CD4-positive, CD25-positive, alpha-beta regulatory T cell (primary cell): ENCODE measurements around the gene KNDC1. TPM values are rescaled to one million over a fixed set of nuclear protein-coding genes. Genes with fewer than 3 reads are reported as not detected.
A peak's percentile ranks its signal among the peaks of the same experiment; 100 is the strongest.

Source experiments
- ATAC-seq, 2 donors: fragments of 150-1000 bp; cut with Tn5 transposase; one replicate each; pipeline ENCODE4 v1.10.0; 2021; ENCODE audit warnings: low read depth in 2 of 2, moderate number of reproducible peaks in 2 of 2, moderate library complexity in 1 of 2
- DNase-seq, 3 donors: peaks; one replicate each; pipeline versions ENCODE4 v3.0.0 to v3.0.0-alpha.2; 2012 to 2022; ENCODE audit warnings: mixed read lengths in 1 of 3
- H3K27ac ChIP-seq: one replicate; pipeline ENCODE4 v1.7.0; 2013; ENCODE audit warnings: mild to moderate bottlenecking, low read length; ENCODE audit not compliant: insufficient read depth, poor library complexity, severe bottlenecking
- H3K27me3 ChIP-seq: one replicate; pipeline ENCODE4 v1.7.0; 2013; ENCODE audit warnings: low read length; ENCODE audit not compliant: control insufficient read depth, insufficient read depth
- H3K36me3 ChIP-seq: one replicate; pipeline ENCODE4 v1.7.0; 2013; ENCODE audit warnings: mild to moderate bottlenecking, low read length, moderate library complexity; ENCODE audit not compliant: control insufficient read depth, insufficient read depth
- H3K4me1 ChIP-seq: 2 replicates; pipeline ENCODE4 v1.7.0; 2013; ENCODE audit warnings: mild to moderate bottlenecking, low read length; ENCODE audit not compliant: insufficient read depth, control insufficient read depth, poor library complexity, severe bottlenecking
- H3K4me3 ChIP-seq: one replicate; pipeline ENCODE4 v1.7.0; 2013; ENCODE audit warnings: low read depth, mild to moderate bottlenecking, low read length, moderate library complexity
- H3K9me3 ChIP-seq, 2 experiments: 1 replicate in 1 of 2; 2 replicates in 1 of 2; pipeline ENCODE4 v1.7.0; 2013; ENCODE audit warnings: low read length in 2 of 2, mild to moderate bottlenecking in 1 of 2, moderate library complexity in 1 of 2; ENCODE audit not compliant: control insufficient read depth in 2 of 2
- H3K27ac Mint-ChIP-seq, 3 donors: one replicate each; pipeline ENCODE4 v1.8.0; 2020 to 2022; ENCODE audit warnings: mild to moderate bottlenecking in 3 of 3, mixed read lengths in 3 of 3, moderate library complexity in 2 of 3
- H3K27me3 Mint-ChIP-seq: one replicate; pipeline ENCODE4 v1.8.0; 2022; ENCODE audit warnings: mild to moderate bottlenecking, mixed read lengths
- H3K36me3 Mint-ChIP-seq: one replicate; pipeline ENCODE4 v1.8.0; 2020; ENCODE audit warnings: mixed read lengths
- H3K4me1 Mint-ChIP-seq, 4 donors: one replicate each; pipeline ENCODE4 v1.8.0; 2020 to 2022; ENCODE audit warnings: mixed read lengths in 4 of 4, mild to moderate bottlenecking in 1 of 4
- H3K4me3 Mint-ChIP-seq, 4 donors: one replicate each; pipeline ENCODE4 v1.8.0; 2020 to 2022; ENCODE audit warnings: mild to moderate bottlenecking in 4 of 4, mixed read lengths in 4 of 4, moderate library complexity in 3 of 4
- H3K9me3 Mint-ChIP-seq, 7 donors: one replicate each; pipeline ENCODE4 v1.8.0; 2020 to 2022; ENCODE audit warnings: mixed read lengths in 7 of 7, mild to moderate bottlenecking in 3 of 7, moderate library complexity in 2 of 7
- polyA plus RNA-seq, 4 donors: library from polyadenylated mRNA; unstranded; fragments of 300-500 nt; fragmentation: Illumina TruSeq; gene quantifications; one replicate each; pipeline ENCODE4 v1.2.3, GENCODE V29; 2021
- total RNA-seq: library from RNA; stranded (reverse); gene quantifications from one replicate; pipeline ENCODE4 v1.2.3, GENCODE V29; 2022

KNDC1 gene
- total and polyA plus RNA-seq, 5 donors from 2014 or later: 1.1 TPM; not detected in 4

GRCh38 chr10:133157662-133158436 is 2.2 kb upstream of the KNDC1 start:
- H3K4me1 ChIP-seq: peaks cover 5% of the 10 kb centered on the region
- H3K27ac Mint-ChIP-seq: no peak overlapping the region
- no peak overlapping the region for H3K4me3 ChIP-seq
- DNase-seq (no peak), ATAC-seq (no peak)
- H3K4me1 Mint-ChIP-seq: peaks cover 0 to 3% (median 0%) of the 10 kb centered on the region in 4 donors
- H3K4me3 Mint-ChIP-seq: peak overlapping the region in 1 of 4 donors; percentile 1
- H3K9me3 ChIP-seq: no peaks in the 10 kb centered on the region
- H3K27me3 Mint-ChIP-seq: no peaks in the 10 kb centered on the region
- no peak overlapping the region for H3K27ac ChIP-seq
- no peaks in the 10 kb centered on the region for H3K36me3 ChIP-seq
- no peaks in the 10 kb centered on the region for H3K36me3 Mint-ChIP-seq
- H3K9me3 Mint-ChIP-seq: peaks cover 0 to 6% (median 0%) of the 10 kb centered on the region in 7 donors
- no peaks in the 10 kb centered on the region for H3K27me3 ChIP-seq

- Histone ChIP-seq H3K27me3 (no peaks in the 10 kb centered on the region), H3K4me3 (no peak overlapping the region), H3K27ac (no peak overlapping the region), H3K4me1 (peaks cover 5% of the 10 kb centered on the region), H3K36me3 (no peaks in the 10 kb centered on the region), H3K9me3 (no peaks in the 10 kb centered on the region)
- H3K9me3 Mint-ChIP-seq: peaks cover 0 to 6% (median 0%) of the 10 kb centered on the region in 7 donors
- H3K4me1 Mint-ChIP-seq: peaks cover 0 to 3% (median 0%) of the 10 kb centered on the region in 4 donors
- no peak overlapping the region for H3K27ac Mint-ChIP-seq
- H3K4me3 Mint-ChIP-seq: no peak overlapping the region
- no peaks in the 10 kb centered on the region for H3K27me3 Mint-ChIP-seq
- H3K36me3 Mint-ChIP-seq: no peaks in the 10 kb centered on the region
- ATAC-seq: no peak
- no peak for DNase-seq
Measured at GRCh38 chr10:133158437-133158755, 1.6 kb upstream of the KNDC1 start.

- peak overlapping the region in 1 of 4 donors; percentile 59 for H3K4me3 Mint-ChIP-seq
- no peak overlapping the region for H3K27ac ChIP-seq
- H3K4me1 Mint-ChIP-seq: peaks cover 0 to 3% (median 0%) of the 10 kb centered on the region in 4 donors
- H3K4me1 ChIP-seq: peaks cover 5% of the 10 kb centered on the region
- H3K27ac Mint-ChIP-seq: no peak overlapping the region
- peaks cover 0 to 6% (median 0%) of the 10 kb centered on the region in 7 donors for H3K9me3 Mint-ChIP-seq
- H3K4me3 ChIP-seq: no peak overlapping the region
- no peaks in the 10 kb centered on the region for H3K36me3 Mint-ChIP-seq
- no peaks in the 10 kb centered on the region for H3K27me3 ChIP-seq
- H3K27me3 Mint-ChIP-seq: no peaks in the 10 kb centered on the region
- H3K9me3 ChIP-seq: no peaks in the 10 kb centered on the region
- H3K36me3 ChIP-seq: no peaks in the 10 kb centered on the region
- ATAC-seq (peak in 1 of 2 donors; percentile 6), DNase-seq (no peak)
Measured at GRCh38 chr10:133158756-133159610, 1.0 kb upstream of the KNDC1 start.

- Mint-ChIP-seq H3K36me3 (no peaks in the 10 kb centered on the region), H3K4me1 (peaks cover 0 to 3% (median 0%) of the 10 kb centered on the region in 4 donors), H3K27me3 (no peaks in the 10 kb centered on the region), H3K9me3 (peaks cover 0 to 2% (median 0%) of the 10 kb centered on the region in 7 donors), H3K4me3 (no peak overlapping the region), H3K27ac (no peak overlapping the region)
- H3K27me3 ChIP-seq: no peaks in the 10 kb centered on the region
- H3K4me3 ChIP-seq: no peak overlapping the region
- peaks cover 5% of the 10 kb centered on the region for H3K4me1 ChIP-seq
- DNase-seq (no peak), ATAC-seq (no peak)
- no peaks in the 10 kb centered on the region for H3K9me3 ChIP-seq
- H3K36me3 ChIP-seq: no peaks in the 10 kb centered on the region
- no peak overlapping the region for H3K27ac ChIP-seq
Measured at GRCh38 chr10:133159611-133159949, 439 bp upstream of the KNDC1 start.

GRCh38 chr10:133160826-133161471 is 930 bp downstream of the KNDC1 start:
- H3K27me3 Mint-ChIP-seq: no peaks in the 10 kb centered on the region
- ATAC-seq (no peak), DNase-seq (no peak)
- peaks cover 0 to 3% (median 0%) of the 10 kb centered on the region in 4 donors for H3K4me1 Mint-ChIP-seq
- Histone ChIP-seq H3K27me3 (no peaks in the 10 kb centered on the region), H3K9me3 (no peaks in the 10 kb centered on the region), H3K4me1 (peaks cover 5% of the 10 kb centered on the region), H3K4me3 (no peak overlapping the region), H3K36me3 (no peaks in the 10 kb centered on the region), H3K27ac (no peak overlapping the region)
- H3K36me3 Mint-ChIP-seq: no peaks in the 10 kb centered on the region
- H3K27ac Mint-ChIP-seq: no peak overlapping the region
- H3K4me3 Mint-ChIP-seq: peak overlapping the region in 2 of 4 donors; percentile 7 to 33
- no peaks in the 10 kb centered on the region for H3K9me3 Mint-ChIP-seq

GRCh38 chr10:133161486-133162109 is 1.6 kb downstream of the KNDC1 start:
- ATAC-seq (no peak), DNase-seq (no peak)
- Mint-ChIP-seq H3K9me3 (peaks cover 0 to 3% (median 0%) of the 10 kb centered on the region in 7 donors), H3K4me3 (no peak overlapping the region), H3K27me3 (no peaks in the 10 kb centered on the region), H3K36me3 (no peaks in the 10 kb centered on the region), H3K4me1 (peaks cover 0 to 3% (median 0%) of the 10 kb centered on the region in 4 donors), H3K27ac (no peak overlapping the region)
- no peak overlapping the region for H3K4me3 ChIP-seq
- no peaks in the 10 kb centered on the region for H3K9me3 ChIP-seq
- H3K4me1 ChIP-seq: peaks cover 5% of the 10 kb centered on the region
- no peak overlapping the region for H3K27ac ChIP-seq
- H3K27me3 ChIP-seq: no peaks in the 10 kb centered on the region
- H3K36me3 ChIP-seq: no peaks in the 10 kb centered on the region

- peaks cover 0 to 4% (median 0%) of the 10 kb centered on the region in 7 donors for H3K9me3 Mint-ChIP-seq
- no peaks in the 10 kb centered on the region for H3K36me3 Mint-ChIP-seq
- Histone ChIP-seq H3K27ac (no peak overlapping the region), H3K36me3 (no peaks in the 10 kb centered on the region), H3K27me3 (no peaks in the 10 kb centered on the region), H3K4me3 (no peak overlapping the region), H3K4me1 (peaks cover 5% of the 10 kb centered on the region), H3K9me3 (no peaks in the 10 kb centered on the region)
- no peak overlapping the region for H3K27ac Mint-ChIP-seq
- no peak for DNase-seq
- H3K27me3 Mint-ChIP-seq: no peaks in the 10 kb centered on the region
- H3K4me1 Mint-ChIP-seq: peaks cover 0 to 3% (median 0%) of the 10 kb centered on the region in 4 donors
- ATAC-seq: no peak
- H3K4me3 Mint-ChIP-seq: no peak overlapping the region
Measured at GRCh38 chr10:133162178-133162909, 2.3 kb downstream of the KNDC1 start.
